ENCODE results near the gene LHX3.
"Not testable (repeated sequence)": the region's sequence is repeated elsewhere in the genome, so short reads cannot be mapped to it uniquely, and the experiment has no call there.

Gene LHX3

GRCh38 chr9:136242248-136242647, 37.3 kb upstream of the LHX3 start:
- no peak for DNase-seq (ENCODE audit: low read depth, low spot score)

- no peak for DNase-seq (ENCODE audit: low read depth, low spot score)
These were observed 36.6 kb upstream of the LHX3 start for GRCh38 chr9:136241542-136241941.

GRCh38 chr9:136240941-136241340, 36.0 kb upstream of the LHX3 start:
- no peak for DNase-seq (ENCODE audit: low read depth, low spot score)

- DNase-seq (ENCODE audit: low read depth, low spot score), result no peak
These were observed 35.0 kb upstream of the LHX3 start for GRCh38 chr9:136239983-136240330.

- no peak for DNase-seq (ENCODE audit: low read depth, low spot score)
These were observed 34.4 kb upstream of the LHX3 start for GRCh38 chr9:136239135-136239982.

GRCh38 chr9:136238342-136238732, 33.4 kb upstream of the LHX3 start:
- no peak for DNase-seq (ENCODE audit: low read depth, low spot score)

- no peak for DNase-seq (ENCODE audit: low read depth, low spot score)
These were observed 32.8 kb upstream of the LHX3 start for GRCh38 chr9:136237486-136238341.

GRCh38 chr9:136236471-136237410, 31.8 kb upstream of the LHX3 start:
- DNase-seq (ENCODE audit: low read depth, low spot score), result not testable (repeated sequence)

GRCh38 chr9:136235709-136236455, 31.0 kb upstream of the LHX3 start:
- DNase-seq (ENCODE audit: low read depth, low spot score), result no peak

- no peak for DNase-seq (ENCODE audit: low read depth, low spot score)
These were observed 30.2 kb upstream of the LHX3 start for GRCh38 chr9:136235171-136235570.

GRCh38 chr9:136234597-136234996, 29.7 kb upstream of the LHX3 start:
- DNase-seq (ENCODE audit: low read depth, low spot score), result no peak

GRCh38 chr9:136233868-136234267, 28.9 kb upstream of the LHX3 start:
- no peak for DNase-seq (ENCODE audit: low read depth, low spot score)

GRCh38 chr9:136233411-136233810, 28.5 kb upstream of the LHX3 start:
- no peak for DNase-seq (ENCODE audit: low read depth, low spot score)

- no peak for DNase-seq (ENCODE audit: low read depth, low spot score)
These were observed 28.0 kb upstream of the LHX3 start for GRCh38 chr9:136232969-136233368.

GRCh38 chr9:136231478-136232297, 26.8 kb upstream of the LHX3 start:
- no peak for DNase-seq (ENCODE audit: low read depth, low spot score)

- DNase-seq (ENCODE audit: low read depth, low spot score), result no peak
These were observed 25.8 kb upstream of the LHX3 start for GRCh38 chr9:136230773-136231172.

- no peak for DNase-seq (ENCODE audit: low read depth, low spot score)
These were observed 25.4 kb upstream of the LHX3 start for GRCh38 chr9:136230365-136230764.

- no peak for DNase-seq (ENCODE audit: low read depth, low spot score)
These were observed 24.5 kb upstream of the LHX3 start for GRCh38 chr9:136229096-136230065.

Measured in ELF-1 (cell line).